GM23248 (cell line): ENCODE data around the gene NRP1.

Experiments used
- EZH2 ChIP-seq: fragments of 200-600 bp; sonication (generic); IDR thresholded peaks from 2 replicates; pipeline ENCODE4 v1.6.1; 2018; ENCODE audit warnings: antibody characterized with exemption, mild to moderate bottlenecking; ENCODE audit not compliant: insufficient read depth, poor library complexity, severe bottlenecking
- EZH2phosphoT487 ChIP-seq: fragments of 200-600 bp; sonication (generic); IDR thresholded peaks from 2 replicates; pipeline ENCODE4 v1.6.1; 2018; ENCODE audit warnings: antibody characterized with exemption, moderate library complexity, mild to moderate bottlenecking, low read depth; ENCODE audit not compliant: insufficient read depth

DNA sequence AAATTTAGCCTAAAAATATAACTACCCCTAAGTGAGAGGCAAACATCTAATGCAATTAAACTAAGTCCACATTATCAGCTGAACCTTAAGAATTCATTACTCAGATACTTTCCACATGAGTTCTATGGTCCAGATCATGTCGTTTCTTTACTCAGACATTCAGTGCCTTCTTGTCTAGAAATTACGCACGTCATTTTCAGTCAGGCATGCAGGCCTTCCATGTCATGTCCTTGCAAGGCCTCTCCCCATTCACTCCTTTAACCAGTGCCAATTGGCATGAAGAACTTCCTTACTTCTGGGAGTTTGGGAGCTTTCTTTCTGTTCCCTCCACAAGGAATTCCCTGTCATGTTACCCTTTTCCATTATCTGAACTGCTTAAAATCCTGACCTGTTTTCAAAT is 118.8 kb downstream of the NRP1 start:
- TF ChIP-seq EZH2 (no peak), EZH2phosphoT487 (no peak)
